ENCODE measurements around the gene ZYG11B. TPM values are rescaled to one million over a fixed set of nuclear protein-coding genes. Genes with fewer than 3 reads are reported as not detected.
A peak's percentile ranks its signal among the peaks of the same experiment; 100 is the strongest.

Gene ZYG11B
- total and polyA plus RNA-seq, 9 of the 15 experiments (the other 6 are each of a cell fraction or from before 2014, with no cell fraction given): 4.9 to 22.2 (median 12.2) TPM

- TF ChIP-seq FOS (IDR thresholded peaks at IDR 0.05; ENCODE audit: extremely low read depth, insufficient read length) (no peak), CEBPG (CRISPR knock-in tag; IDR thresholded peaks at IDR 0.05) (no peak), CEBPG (tag; conservative IDR thresholded peaks at IDR 0.05 in 1 of 2, IDR thresholded peaks at IDR 0.05 in 1 of 2) (peak in 1 of 2 experiments; percentile 44; a peak in 1 of 4 replicates), PRDM10 (IDR thresholded peaks at IDR 0.05; ENCODE audit: partially characterized antibody) (no peak), SPI1 (IDR thresholded peaks at IDR 0.05; ENCODE audit: borderline replicate concordance, low read depth, low read length) (no peak), USF1 (CRISPR knock-in tag; IDR thresholded peaks at IDR 0.05) (no peak), GABPA (tag; conservative IDR thresholded peaks at IDR 0.05; ENCODE audit: low read depth) (no peak), ESRRB (CRISPR knock-in tag; IDR thresholded peaks at IDR 0.05; ENCODE audit: borderline replicate concordance) (no peak), ZC3H8 (IDR thresholded peaks at IDR 0.05) (no peak), SFPQ (IDR thresholded peaks at IDR 0.05; ENCODE audit: low read depth, low read length) (no peak), ZNF384 (IDR thresholded peaks at IDR 0.05; ENCODE audit: low read depth, low read length) (no peak), TARDBP (IDR thresholded peaks at IDR 0.05) (no peak)
These were observed 7.1 kb downstream of the ZYG11B start (continued) for GRCh38 chr1:52733368-52733767.

Data from K562 (cell line).